ENCODE data around the gene MND1.

GRCh38 chr4:153427363-153428071, 83.0 kb downstream of the MND1 start:
- TF ChIP-seq FOXP2 (optimal IDR thresholded peaks at IDR 0.05; ENCODE audit: borderline replicate concordance, extremely low read depth, extremely low read length, insufficient read depth), result no peak
- no peak for TF ChIP-seq SIN3A (IDR thresholded peaks at IDR 0.05; ENCODE audit: borderline replicate concordance, insufficient read depth, low read length)
- TF ChIP-seq REST (IDR thresholded peaks at IDR 0.05; ENCODE audit: insufficient read depth in 1 of 2, low read depth in 2 of 2, low read length in 2 of 2), result no peak
